ENCODE results near the gene CD99L2.

- TF ChIP-seq TAF1 (IDR thresholded peaks at IDR 0.05; ENCODE audit: low read depth, low read length): no peak
- TF ChIP-seq POLR2A (IDR thresholded peaks at IDR 0.05; ENCODE audit: low read depth, low read length): no peak
- TF ChIP-seq POLR2AphosphoS5 (IDR thresholded peaks at IDR 0.05; ENCODE audit: low read depth, low read length): no peak
- no peak for TF ChIP-seq SPI1 (IDR thresholded peaks at IDR 0.05; ENCODE audit: low read depth, low read length)
- TF ChIP-seq POU2F2 (IDR thresholded peaks at IDR 0.05; ENCODE audit: low read depth, low read length): no peak
Observed at GRCh38 chrX:150831863-150832262, 66.6 kb downstream of the CD99L2 start.
